SHP77 treated with DMSO at 0.1 percent for 48 hours (cell line): Measurements from ENCODE around the gene ACSBG1.

ENCODE experiments used
- DNase-seq: peaks from one replicate; lab custom pipeline; 2025; lab: John Stamatoyannopoulos, UW

Gene ACSBG1

DNA sequence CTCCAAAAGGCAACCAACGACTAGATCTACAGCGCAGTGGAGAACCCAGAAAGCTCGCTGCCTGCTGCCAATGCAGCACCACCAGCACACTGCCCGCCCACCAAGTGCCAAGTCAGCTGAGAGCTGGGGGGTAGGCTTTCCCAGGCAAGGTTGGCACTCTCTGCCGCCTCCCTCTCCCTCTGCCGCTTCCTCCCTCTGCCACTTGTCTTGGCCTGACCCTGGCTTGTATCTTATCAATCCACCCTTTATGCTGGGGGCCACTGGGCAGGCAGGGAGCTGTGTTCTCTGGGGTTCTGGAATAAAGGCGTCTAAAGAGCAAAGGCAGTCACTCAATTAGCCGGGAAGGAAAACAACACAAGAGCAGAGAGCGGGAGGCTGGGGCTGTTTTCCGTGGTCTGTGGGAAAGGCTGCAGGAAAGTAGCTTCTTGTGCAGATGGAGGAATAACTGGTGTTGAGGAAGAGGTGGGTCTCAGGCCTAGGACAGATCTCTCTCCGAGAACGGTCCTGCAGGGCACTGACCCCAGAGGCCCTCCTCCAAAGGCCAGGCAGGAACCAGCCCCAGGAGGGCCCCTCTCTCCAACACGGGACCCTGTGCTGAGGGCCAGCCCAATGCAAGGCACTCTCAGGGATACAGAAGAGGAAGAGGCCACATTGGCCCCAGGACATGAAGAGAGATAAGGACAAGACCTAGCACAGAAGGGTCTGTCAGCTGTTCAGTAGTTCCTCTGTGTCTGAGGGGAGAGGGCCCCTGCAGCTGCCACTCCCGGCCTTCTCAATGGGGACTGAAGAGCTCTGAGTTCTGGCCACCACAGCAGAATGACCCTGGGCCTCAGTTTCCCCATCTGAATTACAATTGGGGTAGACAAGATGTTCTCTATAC, 30.8 kb downstream of the ACSBG1 start:
- no peak for DNase-seq

DNA sequence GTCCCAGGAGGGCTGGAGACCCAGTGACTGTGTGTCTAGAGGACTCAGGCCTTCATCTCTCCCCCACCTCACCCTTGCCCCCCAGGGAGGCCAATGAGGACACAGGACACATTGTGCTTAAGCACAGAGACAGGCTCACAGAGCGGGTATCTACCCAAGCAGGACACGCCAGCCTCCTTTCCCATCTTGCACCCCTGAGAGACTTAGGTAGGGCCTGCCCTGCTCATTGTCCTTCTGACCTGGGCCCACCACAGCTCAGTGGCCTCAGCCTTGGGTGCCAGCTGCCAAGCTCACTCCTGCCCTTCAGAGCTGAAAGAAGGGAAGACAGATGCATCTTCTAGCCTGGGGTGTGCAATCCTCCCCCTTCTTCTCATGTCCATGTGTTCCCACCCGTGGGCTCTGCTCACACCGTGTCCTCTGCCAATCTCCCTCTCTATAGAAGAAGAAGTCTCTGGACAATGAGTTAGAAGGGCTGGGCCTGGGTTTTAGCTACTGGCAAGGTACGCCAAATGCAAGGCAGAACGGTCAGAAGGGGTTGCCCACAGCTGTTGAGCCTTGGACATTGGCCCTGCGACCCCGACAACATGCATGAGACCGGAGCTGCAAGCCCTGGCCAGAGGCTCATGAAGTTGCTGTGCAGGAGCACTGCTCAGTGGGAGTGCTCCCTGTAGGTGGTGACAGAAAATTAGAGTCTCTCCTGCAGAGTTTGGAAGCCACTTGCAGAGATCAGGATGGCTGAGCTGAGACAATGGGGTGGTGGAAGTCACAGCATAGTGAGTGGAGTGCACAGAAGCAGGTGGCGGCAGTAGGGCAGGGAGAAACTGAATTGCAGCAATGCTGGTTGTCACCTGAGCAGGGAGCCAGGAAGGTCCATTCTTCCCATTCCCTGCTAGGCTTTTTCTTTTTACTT, 32.8 kb downstream of the ACSBG1 start:
- DNase-seq, result no peak

- no peak for DNase-seq
These were observed 34.0 kb downstream of the ACSBG1 start for GRCh38 chr15:78200276-78200930.

- no peak for DNase-seq
These were observed 36.7 kb downstream of the ACSBG1 start for GRCh38 chr15:78197632-78198031.

- DNase-seq, result peak; percentile 3
These were observed 38.6 kb downstream of the ACSBG1 start for GRCh38 chr15:78195735-78196201.

DNA sequence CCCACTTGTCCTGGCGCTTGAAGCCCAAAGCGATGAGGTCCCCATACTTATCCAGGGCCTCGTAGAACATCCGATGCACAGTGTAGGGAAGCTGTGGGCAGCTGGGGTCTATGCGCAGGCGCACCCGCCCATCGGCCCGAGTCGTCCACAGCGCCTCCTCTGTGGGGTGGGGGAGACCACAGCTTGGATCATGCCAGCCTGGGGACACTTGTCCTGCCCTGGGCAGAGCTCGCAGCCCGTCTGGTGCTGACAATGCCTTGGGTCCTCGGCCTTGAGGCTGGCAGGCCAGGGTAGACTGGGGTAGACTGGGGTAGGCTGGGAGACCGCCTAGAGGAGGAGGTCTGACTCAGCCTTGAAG, 39.8 kb downstream of the ACSBG1 start:
- DNase-seq, result no peak

DNA sequence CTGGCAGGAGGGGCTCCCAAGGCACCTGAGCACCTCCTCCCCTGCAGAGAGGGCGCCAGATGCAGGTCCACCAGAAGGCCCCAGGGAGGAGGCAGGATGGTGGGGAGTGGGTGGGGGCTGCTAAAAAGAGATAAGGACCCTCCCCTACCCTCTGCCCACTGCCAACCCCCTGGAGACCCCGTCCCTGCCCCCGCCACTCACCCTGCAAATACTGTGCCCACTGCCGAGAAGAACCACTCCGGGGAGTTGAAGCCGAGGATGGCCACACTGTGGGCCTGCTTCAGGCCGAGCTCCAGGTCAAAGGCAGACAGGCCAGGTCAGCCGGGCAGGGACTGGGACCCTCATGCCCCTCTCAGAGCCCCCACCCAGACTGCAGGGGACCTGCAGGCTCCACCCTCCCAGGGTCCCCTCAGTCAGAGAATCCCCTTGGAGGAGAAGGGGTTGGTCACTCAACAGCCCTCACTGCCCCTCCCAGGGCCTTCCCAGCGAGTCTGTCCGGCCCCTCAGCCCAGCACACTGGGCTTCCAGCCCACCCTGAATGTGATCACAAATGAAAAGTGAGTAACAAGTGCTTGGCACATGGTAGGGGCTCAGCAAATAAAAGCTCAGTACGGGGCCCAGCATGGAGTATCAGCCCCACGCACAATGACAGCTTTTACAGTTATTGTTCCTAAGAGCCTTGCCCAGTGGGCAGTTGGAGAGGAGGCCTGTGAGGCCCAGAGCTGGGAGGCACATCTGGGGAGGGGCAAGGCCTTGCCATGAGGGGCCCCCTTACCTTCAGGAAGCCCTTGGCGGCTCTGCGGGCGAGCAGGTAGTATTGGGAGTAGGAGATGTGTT, 40.4 kb downstream of the ACSBG1 start:
- no peak for DNase-seq

- DNase-seq, result no peak
These were observed 41.4 kb downstream of the ACSBG1 start for GRCh38 chr15:78192826-78193594.

GRCh38 chr15:78182821-78183220, 51.5 kb downstream of the ACSBG1 start:
- DNase-seq, result no peak

GRCh38 chr15:78182336-78182700, 52.0 kb downstream of the ACSBG1 start:
- DNase-seq, result no peak

GRCh38 chr15:78179906-78180305, 54.5 kb downstream of the ACSBG1 start:
- no peak for DNase-seq

DNA sequence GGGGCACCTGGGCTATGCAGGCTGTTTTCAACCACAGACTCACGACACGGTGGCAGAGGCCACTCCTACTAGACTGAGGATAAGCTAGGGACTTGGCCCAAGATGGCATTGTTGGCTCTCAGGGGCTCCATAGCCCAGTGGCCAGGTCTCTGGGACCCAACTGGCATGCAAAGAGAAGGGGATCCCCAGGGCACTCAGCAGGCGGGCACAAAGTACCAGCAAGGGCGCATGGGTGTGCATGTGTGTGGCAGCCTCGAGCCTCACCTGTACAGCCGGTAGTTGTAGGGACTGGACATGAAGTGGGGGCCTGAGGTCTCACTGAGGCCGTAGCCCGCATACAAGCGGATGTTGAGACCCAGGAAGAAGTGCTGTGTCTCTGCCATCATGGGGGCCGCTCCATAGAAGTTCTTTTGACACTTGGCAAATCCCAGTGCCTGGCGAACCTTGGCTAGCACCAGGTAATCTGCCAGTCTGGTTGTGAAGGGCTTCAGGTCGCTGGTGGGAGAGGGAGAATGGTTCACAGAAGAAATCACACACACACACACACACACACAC, 55.0 kb downstream of the ACSBG1 start:
- no peak for DNase-seq

DNA sequence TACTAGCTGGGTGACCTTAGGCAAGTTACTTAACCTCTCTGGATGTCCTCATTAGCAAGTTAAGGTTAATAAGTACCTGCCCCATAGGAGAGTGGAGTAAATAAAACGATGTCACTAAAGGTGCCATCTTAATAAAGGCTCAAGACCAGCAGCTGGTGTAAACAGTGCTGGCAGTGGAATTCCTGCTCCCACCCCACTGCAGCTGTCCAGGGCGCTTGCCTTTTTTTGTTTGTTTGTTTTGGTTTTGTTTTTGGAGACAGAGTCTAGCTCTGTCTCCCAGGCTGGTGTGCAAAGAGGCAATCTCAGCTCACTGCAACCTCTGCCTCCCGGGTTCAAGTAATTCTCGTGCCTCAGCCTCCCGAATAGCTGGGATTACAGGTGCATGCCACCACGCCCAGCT, 56.3 kb downstream of the ACSBG1 start:
- DNase-seq, result no peak

- DNase-seq, result peak; percentile 1
These were observed 56.9 kb downstream of the ACSBG1 start for GRCh38 chr15:78177447-78177873.

DNA sequence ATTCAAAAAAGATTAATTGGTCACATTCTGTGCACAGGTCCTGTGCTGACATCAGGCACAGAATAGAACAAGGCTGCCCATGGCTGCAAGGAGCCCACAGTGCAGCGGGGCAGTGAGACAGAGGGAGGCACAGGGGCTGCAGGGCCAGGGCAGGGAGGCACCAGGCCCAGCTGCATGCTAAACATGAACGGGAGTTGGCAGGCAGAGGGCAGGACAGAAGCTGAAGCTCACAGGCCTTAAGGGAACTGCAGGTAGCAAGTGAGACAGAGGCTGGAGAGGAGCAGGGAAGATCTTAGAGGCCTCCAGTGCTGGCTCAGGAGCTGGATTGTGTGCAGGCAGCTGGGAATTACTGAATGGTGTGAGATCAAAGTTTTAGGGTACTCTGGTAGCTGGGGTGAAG, 59.0 kb downstream of the ACSBG1 start:
- no peak for DNase-seq

DNA sequence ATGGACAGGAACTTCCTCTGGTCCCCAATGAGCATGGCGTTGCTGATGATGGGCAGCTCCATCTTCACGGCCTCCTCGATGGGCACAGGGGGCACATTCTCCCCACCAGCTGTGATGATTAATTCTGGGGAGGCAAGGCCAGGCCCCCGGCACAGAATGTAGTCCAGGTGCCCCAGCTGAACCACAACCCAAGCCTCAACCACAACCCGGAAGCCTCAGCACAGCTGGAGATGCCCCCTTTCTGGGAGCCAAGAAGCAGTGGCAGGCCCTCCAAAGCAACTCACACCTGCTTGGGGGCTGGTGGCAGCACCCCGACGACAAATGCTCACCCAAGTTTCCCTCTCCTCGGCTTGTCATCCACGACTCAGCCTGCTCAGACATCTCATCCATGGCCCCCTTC, 60.0 kb downstream of the ACSBG1 start:
- DNase-seq, result no peak

DNA sequence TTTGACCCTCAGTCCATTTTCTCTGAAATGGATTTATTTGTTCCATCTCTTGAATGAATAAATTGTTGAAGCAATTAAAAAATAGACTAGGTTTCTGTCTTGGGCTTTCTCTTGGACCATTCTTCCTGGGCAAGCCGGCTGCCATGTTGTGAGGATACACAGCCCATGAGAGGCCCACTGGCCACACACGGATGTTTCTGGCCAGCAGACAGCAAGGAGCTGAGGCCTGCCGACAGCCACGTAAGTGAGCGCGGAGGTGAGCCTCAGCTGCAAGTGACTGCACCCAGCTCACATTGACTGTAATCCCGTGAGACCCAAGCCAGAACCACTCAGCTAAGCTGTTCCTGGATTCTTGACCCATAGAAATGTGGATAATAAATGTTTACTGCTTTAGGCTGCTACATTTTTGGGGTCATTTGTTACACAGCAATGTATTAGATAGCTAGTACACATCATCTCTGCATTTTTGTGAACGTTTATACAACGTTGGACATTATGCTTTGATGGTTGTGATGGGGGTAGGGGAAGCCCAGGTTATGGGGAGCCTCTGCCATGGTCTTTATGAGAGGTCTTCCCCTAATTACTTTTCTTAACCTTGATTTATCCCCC, 62.4 kb downstream of the ACSBG1 start:
- DNase-seq, result no peak

GRCh38 chr15:78170848-78171773, 63.3 kb downstream of the ACSBG1 start:
- DNase-seq, result no peak

DNA sequence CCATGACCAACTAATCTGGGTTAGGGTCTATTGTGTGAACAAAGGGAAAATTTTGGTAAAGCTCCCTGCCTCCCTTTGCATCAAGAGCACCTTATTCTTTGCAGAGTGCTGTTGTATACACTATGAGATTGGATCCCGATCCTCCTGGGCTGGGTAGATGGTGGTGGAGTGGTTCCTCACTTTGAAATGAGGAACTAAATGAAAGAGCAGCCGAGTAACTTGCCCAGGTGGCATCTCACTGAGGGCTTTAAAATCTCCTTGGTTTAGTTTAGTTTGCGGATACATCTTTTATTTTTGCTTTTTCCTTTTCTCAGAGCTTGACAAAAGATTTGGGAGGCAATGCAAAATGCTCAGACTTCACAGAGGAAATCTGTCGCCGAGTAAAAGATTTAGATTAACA, 65.8 kb downstream of the ACSBG1 start:
- no peak for DNase-seq
